GM04503 (cell line): Measurements from ENCODE around the gene LCN10.
"Not testable (repeated sequence)": the region's sequence is repeated elsewhere in the genome, so short reads cannot be mapped to it uniquely, and the experiment has no call there.

Experiments
- DNase-seq: peaks from one replicate; pipeline ENCODE4 v3.0.0-alpha.2; 2012; ENCODE audit warnings: low read depth

Gene LCN10

DNA sequence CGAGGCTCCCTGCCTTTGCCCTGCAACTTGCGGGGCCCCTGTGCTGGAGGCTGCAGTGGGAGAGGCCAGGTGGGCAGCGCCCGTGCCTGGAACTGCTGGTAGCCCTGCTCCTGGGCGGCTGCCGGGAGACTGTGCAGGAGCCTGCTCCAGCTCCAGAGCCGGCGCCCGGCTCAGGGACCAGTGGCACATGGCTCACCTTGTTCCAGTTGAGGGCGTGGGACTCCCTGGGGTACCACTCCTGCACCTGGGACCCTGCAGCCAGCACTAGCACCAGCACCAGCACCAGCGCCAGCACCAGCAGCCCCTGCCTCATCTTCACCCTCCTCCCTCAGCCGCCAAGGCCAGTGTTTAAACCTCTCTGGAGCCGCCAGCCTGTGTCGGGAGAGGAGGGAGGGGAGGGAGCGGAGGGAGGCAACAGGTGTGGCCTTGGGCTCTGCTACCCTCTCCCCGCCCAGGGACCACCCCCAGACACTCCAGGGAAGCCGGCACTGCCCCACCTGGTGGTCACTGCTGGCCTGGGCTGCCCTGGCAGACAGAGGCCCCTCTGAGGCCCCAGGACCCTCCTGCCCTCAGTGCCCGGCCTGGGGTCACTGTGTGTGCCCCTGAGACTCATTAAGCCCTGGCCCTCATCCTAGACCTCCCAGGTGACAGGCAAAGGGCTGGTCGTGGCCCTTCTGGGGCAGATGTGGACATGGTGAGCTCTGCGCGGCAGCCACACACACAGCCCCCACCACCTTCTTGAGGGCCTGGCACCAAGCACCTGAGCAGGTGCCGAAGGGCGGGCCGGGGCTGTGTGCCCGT lies at the start of gene LCN10:
LCN10 (minus strand) TSS at position 350 of the 801 bp plus-strand sequence; CDS start at position 313, 37 bp downstream.
- DNase-seq, result no peak

DNA sequence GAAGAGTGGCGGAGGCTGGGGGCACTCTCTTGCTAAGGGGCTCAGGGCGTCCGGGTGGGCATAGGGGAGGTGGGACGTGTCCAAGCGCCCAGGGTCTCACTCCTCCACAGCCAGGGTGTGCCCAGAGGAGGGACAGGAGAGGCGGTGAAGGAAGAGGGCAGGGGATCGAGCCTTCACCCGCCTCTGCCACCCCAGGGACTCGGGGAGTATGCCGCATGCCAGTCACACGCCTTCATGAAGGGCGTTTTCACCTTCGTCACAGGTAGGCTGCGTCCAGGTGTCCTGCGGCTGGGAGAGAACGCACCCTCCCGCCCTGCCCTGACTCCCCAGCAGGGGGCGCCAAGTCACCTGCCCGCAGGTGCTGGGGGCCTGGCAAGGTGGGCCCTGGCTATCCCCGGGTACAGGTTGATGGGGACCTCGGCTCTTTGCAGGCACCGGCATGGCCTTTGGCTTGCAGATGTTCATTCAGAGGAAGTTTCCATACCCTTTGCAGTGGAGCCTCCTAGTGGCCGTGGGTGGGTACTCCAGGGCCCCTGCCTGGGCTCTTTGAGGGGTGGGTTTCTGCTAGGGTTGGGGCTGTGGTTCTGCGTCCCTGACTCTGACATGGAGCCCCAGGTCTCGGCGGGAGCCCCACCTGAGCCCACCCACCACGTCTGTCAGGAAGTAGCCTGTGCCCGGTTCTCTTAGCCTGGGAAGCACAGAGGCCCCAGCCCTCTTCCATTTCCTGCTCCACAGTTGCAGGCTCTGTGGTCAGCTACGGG lies 49.0 kb upstream of the LCN10 start:
- DNase-seq, result no peak

DNA sequence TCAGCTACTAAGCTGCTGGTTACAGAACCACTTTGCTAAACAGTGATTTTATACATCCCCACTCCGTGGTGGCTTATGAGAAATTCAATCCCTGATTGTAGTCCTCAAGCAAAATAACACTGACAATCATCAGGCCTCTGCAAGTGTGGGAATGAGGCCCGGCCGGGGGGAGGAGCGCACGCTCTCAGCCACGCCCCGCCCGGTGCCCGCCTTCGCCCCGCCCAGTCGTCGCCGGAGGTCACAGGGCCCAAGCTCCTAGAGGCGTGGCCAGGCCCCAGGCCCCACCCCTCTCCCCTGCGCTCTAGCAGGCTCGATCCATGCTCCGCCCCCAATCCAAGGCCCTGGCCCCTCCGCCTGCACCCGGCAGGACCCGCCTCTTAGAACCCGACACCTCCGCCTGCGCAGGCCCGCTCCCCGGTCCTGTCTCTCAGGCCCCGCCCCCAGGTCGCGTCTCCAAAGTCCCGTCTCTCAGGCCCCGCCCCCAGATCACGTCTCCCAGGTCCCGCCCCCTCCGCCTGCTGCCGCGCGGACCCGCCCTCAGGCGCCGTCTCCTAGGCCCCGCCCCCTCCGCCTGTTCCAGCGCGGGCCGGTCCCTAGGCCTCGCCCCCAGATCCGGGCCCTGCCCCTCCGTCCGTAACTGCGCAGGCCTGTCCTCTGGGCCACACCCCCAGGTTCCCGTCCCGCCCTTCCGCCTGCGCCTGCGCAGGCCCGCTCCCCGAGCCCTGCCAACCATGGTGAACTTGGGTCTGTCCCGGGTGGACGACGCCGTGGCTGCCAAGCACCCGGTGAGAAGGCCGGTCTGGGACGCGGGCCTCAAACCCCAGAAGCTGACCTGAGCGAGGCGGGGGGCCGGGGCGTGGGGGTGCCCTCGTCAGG lies 48.1 kb upstream of the LCN10 start, which contains the start of gene TMEM141:
TMEM141 (plus strand) TSS at position 705 of the 876 bp plus-strand sequence; CDS start at position 732, 27 bp downstream.
- DNase-seq, result peak; percentile 82

DNA sequence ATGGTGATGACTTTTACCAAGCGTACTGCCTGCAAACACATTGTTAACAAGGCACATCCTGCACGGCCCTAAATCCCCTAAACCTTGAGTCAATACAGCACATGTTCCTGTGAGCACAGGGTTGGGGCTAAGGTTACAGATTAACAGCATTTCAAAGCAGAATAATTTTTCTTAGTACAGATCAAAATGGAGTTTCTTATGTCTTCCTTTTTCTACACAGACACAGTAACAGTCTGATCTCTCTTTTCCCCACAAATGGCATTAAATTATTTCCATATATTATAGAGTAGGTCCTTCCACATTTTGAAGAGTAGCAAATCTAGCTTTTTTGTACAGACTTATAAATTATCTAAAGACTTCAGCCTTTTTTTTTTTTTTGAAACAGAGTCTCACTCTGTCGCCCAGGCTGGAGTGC lies 46.8 kb upstream of the LCN10 start:
- DNase-seq, result no peak

DNA sequence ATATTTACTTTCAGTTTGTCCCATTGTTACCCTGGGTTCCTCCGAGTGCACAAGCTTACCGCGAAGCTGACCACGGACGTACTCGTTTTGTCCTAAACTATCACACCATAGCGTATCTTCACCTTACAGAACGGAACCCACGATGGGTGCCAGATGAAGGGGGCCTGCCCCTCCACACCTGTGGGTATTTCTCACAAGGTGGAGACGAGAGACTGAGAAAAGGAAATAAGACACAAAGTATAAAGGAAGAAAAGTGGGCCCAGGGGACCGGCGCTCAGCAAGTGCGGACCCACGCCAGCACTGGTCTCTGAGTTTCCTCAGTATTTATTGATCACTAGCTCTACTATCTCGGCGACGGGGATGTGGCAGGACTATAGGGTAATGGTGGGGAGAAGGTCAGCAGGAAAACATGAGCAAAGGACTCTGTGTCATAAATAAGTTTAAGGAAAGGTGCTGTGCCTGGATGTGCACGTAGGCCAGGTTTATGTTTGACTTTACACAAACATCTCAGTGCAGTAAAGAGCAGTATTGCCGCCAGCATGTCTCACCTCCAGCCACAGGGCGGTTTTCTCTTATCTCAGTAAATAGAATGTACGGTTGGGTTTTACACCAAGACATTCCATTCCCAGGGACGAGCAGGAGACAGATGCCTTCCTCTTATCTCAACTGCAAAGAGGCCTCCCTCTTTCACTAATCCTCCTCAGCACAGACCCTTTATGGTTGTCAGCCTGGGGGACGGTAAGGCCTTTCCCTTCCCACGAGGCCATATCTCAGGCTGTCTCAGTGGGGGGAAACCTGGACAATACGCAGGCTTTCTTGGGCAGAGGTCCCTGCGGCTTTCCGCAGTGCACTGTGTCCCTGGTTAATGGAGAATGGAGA lies 46.1 kb upstream of the LCN10 start:
- DNase-seq, result not testable (repeated sequence)

DNA sequence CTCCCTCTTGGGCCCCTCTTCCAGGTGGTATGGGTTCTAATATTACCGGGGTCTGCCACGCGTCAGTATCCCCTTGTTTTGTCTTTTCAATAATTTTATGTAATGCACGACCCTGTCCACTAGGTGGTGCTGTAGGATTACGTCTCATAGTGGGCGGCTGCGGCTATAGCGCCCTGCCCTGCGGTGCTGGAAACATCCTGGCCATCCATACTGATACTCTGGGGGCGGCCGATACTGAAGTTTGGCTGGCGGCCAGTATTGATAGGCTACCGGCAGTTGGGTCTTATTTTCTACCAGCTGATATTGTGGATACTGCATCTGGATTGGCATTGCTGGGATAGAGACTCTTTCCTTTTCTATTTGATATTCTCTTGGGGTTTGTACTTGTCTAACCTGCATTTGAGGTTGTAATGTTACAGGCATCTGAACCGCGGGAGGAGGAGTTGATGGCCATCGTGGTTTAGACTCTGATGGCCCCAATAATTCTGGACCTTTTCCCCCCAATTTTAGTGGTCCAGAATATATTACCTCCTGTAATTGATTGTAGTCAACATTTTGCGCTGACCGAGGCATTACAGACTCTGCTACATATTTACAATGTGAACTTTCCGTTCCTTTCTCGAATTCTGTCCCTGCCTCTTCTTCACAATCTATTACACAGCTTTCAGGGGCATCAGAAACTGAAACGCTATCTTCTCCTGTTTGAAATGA lies 45.1 kb upstream of the LCN10 start:
- DNase-seq, result no peak

DNA sequence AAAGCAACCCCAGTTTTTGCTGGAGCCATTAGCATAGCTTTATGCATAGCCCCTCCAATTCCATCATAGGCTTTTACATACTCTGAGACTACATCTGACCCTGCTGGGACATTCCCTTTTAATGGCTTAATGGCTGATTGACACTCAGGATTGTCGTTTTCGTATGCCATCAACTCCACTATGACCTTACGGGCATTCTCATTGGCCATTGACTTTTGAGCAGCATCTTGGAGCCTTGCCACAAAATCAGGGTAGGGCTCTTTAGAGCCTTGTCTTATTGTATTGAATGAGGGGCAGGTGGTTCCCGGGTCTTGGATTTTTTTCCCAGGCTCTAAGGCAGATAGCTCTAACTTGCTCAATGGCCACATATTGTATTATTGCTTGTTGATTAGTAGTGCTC lies 44.2 kb upstream of the LCN10 start:
- not testable (repeated sequence) for DNase-seq

DNA sequence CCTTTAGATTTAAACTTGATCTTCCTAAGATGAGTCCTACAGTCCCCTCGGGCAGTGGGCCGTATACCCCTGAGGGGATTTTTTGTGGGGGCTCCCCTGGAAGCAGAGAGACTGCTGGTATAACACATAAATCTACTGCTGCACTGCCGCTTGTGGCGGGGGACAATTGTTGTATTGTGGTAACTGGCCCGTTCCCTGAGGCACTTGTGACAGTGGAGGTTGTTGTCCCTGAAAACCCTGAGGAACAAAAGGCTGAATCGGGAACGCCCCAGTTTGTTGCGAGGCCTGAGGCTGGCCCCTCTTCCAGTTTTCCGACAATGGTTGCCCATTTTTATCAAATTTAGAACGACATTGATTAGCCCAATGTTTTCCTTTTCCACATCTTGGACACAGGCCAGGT lies 43.7 kb upstream of the LCN10 start:
- no peak for DNase-seq

DNA sequence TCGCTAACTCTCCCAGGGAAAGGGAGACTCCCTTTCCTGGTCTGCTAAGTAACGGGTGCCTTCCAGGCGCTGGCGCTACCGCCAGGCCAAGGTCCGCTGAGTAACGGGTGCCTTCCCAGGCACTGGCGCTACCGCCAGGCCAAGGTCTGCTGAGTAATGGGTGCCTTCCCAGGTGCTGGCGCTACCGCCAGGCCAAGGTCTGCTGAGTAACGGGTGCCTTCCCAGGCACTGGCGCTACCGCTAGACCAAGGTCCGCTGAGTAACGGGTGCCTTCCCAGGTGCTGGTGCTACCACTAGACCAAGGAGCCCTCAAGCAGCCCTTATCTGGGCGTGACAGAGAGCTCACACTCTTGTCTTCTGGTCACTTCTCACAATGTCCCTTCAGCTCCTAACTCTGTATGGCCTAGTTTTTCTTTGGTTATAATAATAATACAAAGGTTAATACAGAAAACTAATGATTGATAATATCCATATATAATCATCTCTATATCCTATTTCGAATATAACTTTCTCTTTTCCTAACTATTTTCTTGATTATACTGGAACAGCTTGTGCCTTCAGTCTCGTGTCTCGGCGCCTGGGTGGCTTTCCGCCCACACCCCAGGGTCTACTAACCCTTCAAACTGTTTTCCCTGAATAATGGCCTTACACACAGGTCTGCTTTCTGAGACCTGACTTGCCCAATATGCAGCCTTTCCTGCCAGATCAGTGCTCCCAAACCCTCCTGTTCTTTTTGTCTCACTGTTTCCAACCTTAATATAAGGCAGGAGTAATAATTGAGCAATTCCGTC lies 43.0 kb upstream of the LCN10 start:
- DNase-seq, result not testable (repeated sequence)

DNA sequence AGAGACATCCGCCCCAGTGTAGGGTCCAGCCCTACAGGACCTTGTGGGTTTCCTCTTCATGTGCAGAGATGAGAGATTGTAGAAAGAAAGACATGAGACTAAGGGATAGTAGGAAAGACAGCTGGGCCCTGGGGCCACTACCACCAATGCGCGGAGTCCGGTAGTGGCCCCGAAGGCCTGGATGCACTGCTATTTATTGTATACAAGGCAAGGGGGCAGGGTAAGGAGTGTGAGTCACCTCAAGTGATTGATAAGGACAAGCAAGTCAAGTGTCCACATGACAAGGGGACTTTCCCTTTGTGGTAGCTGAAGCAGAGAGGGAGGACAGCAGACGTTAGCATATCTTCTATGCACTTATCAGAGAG lies 42.2 kb upstream of the LCN10 start:
- DNase-seq, result no peak

DNA sequence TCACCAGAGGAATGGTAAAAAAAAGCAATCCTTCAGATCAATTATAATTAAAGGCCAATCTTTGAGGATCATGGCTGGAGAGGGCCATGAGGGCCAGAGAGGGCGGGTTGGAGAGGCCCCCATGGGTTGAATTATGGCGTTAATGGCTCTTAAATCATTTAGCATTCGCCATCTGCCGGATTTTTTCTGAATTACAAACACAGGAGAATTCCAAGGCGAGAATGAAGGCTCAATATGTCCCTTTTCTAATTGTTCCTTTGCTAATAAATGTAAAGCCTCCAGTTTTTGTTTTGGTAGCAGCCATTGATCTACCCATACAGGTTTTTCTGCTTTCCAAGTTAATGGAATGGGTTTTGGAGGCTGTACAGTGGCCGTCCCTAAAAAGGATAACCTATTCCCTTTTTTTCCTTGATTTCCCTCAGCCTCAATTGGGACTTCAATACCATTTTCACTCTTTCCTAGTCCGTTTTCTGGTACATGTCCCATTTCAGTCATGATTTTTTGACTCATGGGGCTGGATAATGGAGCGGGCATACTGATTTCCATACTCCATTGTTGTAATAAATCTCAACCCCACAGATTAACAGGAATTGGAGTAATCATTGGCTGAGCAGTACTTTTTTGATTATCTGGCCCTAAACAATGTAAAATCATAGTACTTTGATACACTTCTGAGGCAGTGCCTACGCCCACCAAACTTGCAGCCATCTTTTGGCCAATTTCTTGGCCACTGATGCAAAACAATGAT lies 41.7 kb upstream of the LCN10 start:
- no peak for DNase-seq

DNA sequence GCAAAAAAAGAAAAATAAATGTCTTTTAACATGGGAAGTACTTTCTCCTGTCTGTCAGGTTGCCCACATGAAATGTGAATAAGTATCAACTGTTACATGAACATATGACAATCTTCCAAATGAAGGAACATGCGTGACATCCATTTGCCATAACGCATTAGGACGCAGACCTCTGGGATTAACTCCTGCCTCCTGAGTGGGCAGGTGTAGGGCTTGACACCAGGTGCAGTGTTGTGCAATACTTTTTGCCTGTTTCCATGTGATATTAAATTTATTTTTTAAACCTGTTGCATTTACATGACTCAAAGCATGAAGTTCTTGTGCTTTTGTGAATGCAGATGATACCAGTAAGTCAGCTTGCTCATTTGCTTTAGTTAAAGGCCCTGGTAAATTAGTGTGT lies 39.7 kb upstream of the LCN10 start:
- no peak for DNase-seq

DNA sequence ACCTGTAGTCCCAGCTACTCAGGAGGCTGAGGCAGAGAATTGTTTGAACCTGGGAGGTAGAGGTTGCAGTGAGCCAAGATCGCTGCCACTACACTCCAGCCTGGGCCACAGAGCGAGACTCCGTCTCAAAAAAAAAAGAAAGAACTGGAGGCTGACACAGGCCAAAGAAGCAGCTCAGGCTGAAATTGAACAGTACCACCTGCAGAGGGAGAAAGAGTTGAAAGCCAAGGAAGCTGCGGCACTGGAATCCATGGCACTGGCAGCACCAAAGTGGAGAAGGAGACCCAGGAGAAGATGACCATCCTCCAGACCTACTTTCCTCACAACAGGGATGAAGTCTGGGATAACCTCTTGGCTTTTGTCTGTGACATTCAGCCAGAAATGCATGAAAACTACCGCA lies 37.1 kb upstream of the LCN10 start:
- no peak for DNase-seq

DNA sequence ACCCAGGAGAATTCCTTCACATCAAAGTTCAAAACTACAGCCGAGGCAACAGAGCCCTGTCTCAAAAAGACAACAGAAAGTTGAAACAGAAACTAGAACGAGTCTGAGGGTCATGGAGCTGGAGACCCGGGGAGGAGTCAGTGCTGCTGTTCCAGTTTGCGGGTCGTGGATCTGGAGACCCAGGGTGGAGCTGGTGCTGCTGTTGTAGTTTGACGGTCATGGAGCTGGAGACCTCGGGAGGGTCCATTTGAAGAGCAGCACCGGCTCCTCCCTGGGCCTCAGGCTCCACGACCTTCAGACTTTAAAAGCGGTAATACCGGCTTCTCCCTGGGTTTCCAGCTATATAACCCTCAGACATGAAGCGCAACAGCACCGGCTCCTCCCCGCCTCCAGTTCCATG lies 34.6 kb upstream of the LCN10 start:
- DNase-seq, result no peak

DNA sequence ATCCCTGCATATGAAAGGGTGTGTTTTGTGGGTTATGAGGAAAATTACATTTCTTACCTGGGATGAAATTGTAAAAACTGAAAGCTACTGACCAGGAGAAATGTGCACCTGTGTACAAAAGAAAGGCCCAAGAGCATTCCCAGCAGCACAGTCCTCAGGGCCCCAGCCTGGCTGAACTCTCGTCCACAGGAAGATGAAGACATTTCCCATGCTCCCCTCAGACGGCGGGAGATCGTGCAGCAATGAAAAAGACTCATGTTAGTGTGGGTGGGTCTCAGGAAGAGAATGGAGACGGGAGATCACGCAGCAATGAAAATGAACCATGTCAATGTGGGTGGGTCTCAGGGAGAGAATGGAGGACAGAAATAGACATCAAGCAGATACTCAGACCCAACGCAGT lies 34.2 kb upstream of the LCN10 start:
- DNase-seq, result no peak

DNA sequence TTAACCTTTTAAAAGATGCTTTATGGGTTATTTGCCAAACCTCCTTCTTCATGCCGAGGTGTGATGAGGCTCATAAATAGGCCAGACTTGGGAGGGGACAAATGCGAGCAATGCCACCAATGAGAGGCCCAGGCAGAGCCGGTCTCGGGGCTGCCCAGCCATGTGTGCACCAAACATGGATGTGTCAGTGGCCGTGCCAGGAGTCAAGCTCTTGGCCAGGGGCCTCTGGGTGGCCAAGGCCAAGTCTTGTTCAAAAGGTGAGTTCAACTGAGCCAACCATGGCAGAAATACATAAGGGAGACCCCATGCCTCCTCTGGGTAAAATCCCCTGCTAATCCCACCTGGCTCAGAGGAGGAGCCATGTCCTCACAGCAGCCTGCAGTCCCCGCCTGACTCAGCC lies 32.5 kb upstream of the LCN10 start:
- DNase-seq, result no peak

DNA sequence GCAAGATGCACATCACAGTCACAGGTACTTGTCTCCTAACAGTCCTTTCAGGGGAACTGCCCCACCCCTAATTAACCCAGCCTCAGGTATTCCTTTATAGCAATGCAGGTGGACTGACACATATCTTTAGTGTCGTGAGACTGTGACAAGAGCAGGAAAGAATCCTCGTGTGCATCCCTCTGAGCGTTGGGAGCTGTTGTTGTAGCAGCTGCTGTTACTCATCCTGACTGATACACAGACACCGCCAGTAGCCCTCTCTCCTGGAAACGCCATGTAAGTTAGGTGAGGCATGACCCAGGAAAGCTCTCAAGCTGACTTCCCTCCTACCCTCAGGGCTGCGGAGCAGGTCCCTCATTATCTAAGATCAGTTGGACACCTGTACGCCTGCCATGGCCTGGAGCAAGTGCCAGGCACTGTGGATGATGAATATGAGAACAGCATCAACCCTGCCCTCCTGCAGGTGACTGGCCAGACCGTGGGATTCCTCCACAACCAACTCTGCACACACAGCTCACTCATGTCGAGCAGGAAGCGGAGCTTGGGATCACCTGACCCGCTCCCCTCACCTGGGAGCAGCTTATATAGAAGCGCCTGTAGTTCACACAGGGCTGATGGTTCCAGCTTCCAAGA lies 31.8 kb upstream of the LCN10 start:
- DNase-seq, result no peak

DNA sequence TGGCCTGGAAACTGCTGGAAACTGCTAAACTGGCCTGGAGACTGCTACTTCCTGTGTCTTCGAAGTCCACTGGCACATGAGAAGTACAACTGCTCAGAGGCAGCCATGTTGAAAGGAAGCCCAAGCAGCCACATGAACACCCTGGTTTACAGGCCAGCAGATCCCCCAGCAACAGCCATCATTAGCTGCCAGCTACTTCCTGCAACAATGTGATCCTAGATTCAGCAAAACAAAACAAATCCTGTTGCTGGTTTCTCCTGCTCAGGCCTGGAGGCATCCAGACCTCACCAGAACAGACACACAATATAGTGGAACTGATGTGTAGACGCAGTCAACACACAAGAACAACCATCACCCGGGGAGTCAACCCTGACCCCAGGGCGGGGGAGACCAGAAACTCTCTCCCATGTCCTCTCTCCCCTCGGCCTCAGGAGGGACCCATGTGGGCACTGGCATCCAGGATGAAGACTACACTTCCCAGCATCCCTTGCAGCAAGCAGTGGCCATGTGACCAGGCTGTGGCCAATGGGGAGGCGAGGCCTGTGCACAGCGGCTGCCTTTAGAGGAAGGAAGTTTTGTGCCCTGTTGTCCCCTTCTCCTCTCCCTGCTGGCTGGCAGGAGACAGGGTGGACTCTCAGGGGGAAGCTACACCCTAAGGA lies 30.8 kb upstream of the LCN10 start:
- DNase-seq, result no peak
